Psoas muscle (tissue), 8 donors: ENCODE results near the gene ARHGAP42. TPM values are rescaled to one million over a fixed set of nuclear protein-coding genes. Genes with fewer than 3 reads are reported as not detected.

Experiments
- ATAC-seq, 4 donors: fragments of 200-7000 bp; cut with Tn5 transposase; one replicate each; pipeline ENCODE4 v1.9.1; 2020; ENCODE audit warnings: moderate library complexity in 3 of 4, mild to moderate bottlenecking in 2 of 4
- DNase-seq, 2 donors: peaks; one replicate each; pipeline ENCODE4 v3.0.0-alpha.2; 2020
- H3K27ac ChIP-seq: fragments of 200-600 bp; one replicate; pipeline ENCODE4 v1.8.0; 2022
- H3K27me3 ChIP-seq, 3 donors: fragments of 200-600 bp in 1 of 3; one replicate each; pipeline versions ENCODE4 v1.6.1 to v1.8.0; 2013 to 2022; ENCODE audit warnings: low read length in 2 of 3, mild to moderate bottlenecking in 2 of 3, moderate library complexity in 1 of 3; ENCODE audit not compliant: insufficient read depth in 3 of 3
- H3K36me3 ChIP-seq, 2 donors: fragments of 200-600 bp in 1 of 2; one replicate each; pipeline versions ENCODE4 v1.6.1 to v1.8.0; 2013 to 2022; ENCODE audit warnings: low read depth in 1 of 2, mild to moderate bottlenecking in 1 of 2, moderate library complexity in 1 of 2; ENCODE audit not compliant: insufficient read depth in 1 of 2
- H3K4me1 ChIP-seq: fragments of 200-600 bp; one replicate; pipeline ENCODE4 v1.8.0; 2022
- H3K4me3 ChIP-seq: fragments of 200-600 bp; one replicate; pipeline ENCODE4 v1.8.0; 2022; ENCODE audit warnings: mild to moderate bottlenecking
- H3K9me3 ChIP-seq: fragments of 200-600 bp; one replicate; pipeline ENCODE4 v1.8.0; 2022
- WGBS, 3 donors: extraction: QIAGEN DNeasy Blood & Tissue Kit; methylation state at CpG; one replicate each; pipeline versions ENCODE4 v1.1.6 to v1.1.7; 2013; 5-methylcytosine and 5-hydroxymethylcytosine counted together
- intact Hi-C, 2 donors: fragments of 100-400 bp; cut with DNase I; formaldehyde crosslinking; loops; one replicate each; pipeline versions ENCODE4 v1.11.0 to v1.14.2; 2022
- polyA plus RNA-seq, 3 donors: library from polyadenylated mRNA; stranded (reverse); fragments of 200-250 nt; gene quantifications; one replicate each; pipeline ENCODE4 v1.2.3, GENCODE V29; 2013
- total RNA-seq, 4 donors: library from RNA; stranded (reverse); fragmentation: NEBNext Ultra II Directional in 2 of 4; extraction: Animal tissue kit (Norgen Biotek cat#: 25700) in 2 of 4; gene quantifications; one replicate each; pipeline versions ENCODE4 v1.2.1 to v1.2.4, GENCODE V29; 2021 to 2023
- TF ChIP-seq, protein P1 (sequence below): fragments of 200-600 bp; IDR thresholded peaks from one replicate; pipeline ENCODE4 v1.8.0; 2022; ENCODE audit warnings: antibody characterized with exemption
- donor health status: healthy with polysubstance abuse.
- donor health status: DM: no; HTN: no; CAD: no; lungs with moderate emphysema.
- donor health status: Bipolar disorder and iron deficiency.
- donor health status: healthy.
- donor health status: DM: yes; HTN: yes; CAD: no.
- donor health status: DM: no; HTN: no; CAD: no.
- donor health status: DM: no; HTN: no; CAD: no.
- donor health status: DM: yes; HTN: yes; CAD: no.

The ARHGAP42 gene
- total and polyA plus RNA-seq, 7 donors: 3.8 to 12.3 (median 7.2) TPM

DNA sequence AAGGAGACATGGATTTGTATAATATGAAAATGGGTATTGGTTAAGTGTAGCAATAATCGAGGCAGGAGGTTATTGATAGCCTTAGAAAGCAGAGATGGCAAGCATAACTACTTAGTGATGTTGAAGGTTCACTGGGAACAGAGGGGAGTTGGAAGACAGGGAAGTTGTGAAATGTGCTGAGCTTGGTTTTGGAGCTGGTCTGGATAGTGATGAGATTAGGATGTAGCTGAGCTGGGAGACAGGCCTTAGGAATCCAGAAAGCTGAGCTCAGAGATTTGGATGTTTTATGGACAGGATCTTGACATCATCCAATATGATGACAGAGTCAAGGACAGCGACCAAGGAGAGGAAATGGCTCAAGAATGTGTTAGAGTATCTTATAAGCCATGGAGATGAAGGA, 113.1 kb downstream of the ARHGAP42 start:
- no peaks in the 10 kb centered on the region for H3K4me1 ChIP-seq
- no peak overlapping the region for H3K4me3 ChIP-seq
- no peak for DNase-seq
- intact Hi-C loops: no loop called here
- no peaks in the 10 kb centered on the region for H3K27me3 ChIP-seq
- ATAC-seq: peak in 1 of 4 donors; percentile 57
- no peak overlapping the region for H3K27ac ChIP-seq
- WGBS, 3 donors: 75 to 83% (median 79%) methylated on average over 2 of the region's 2 CpGs
- TF ChIP-seq, protein P1, sequence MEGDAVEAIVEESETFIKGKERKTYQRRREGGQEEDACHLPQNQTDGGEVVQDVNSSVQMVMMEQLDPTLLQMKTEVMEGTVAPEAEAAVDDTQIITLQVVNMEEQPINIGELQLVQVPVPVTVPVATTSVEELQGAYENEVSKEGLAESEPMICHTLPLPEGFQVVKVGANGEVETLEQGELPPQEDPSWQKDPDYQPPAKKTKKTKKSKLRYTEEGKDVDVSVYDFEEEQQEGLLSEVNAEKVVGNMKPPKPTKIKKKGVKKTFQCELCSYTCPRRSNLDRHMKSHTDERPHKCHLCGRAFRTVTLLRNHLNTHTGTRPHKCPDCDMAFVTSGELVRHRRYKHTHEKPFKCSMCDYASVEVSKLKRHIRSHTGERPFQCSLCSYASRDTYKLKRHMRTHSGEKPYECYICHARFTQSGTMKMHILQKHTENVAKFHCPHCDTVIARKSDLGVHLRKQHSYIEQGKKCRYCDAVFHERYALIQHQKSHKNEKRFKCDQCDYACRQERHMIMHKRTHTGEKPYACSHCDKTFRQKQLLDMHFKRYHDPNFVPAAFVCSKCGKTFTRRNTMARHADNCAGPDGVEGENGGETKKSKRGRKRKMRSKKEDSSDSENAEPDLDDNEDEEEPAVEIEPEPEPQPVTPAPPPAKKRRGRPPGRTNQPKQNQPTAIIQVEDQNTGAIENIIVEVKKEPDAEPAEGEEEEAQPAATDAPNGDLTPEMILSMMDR: no peak
- no peaks in the 10 kb centered on the region for H3K36me3 ChIP-seq
- no peaks in the 10 kb centered on the region for H3K9me3 ChIP-seq

DNA sequence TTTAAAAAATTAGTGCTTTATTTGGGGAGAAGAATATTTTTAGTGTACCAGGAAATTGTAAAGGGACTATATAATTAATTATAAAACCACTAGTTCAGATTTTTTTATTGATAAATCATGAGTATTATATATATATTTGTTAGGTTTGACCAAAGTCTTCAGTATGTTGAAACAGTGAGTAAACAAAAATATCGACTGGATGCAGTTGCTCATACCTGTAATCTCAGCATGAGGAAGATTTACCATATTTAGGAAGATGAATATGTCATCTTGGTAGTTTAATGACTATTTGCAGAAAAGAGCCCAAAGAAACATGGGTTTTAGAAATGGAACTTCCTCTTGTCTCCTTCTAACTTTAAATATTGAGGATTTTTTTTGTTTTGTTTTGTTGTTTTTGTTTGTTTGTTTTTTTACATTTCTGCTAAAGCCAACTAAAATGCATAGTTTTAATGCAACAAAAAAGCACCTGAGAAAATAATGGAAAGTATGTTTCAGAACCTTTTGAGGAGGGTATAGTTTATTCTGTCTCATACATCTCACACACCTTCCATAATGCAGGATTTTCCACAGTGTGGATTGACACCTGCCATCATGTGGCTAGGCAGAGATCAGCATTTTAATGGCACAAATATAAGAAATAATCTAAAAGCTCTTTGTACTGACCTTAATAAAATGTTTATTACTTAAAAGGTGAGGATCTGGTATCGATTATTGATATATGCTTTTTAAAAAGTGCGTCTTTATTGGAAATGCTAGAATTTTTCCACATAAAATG, 114.3 kb downstream of the ARHGAP42 start:
- Histone ChIP-seq H3K36me3 (no peaks in the 10 kb centered on the region), H3K27me3 (no peaks in the 10 kb centered on the region), H3K9me3 (no peaks in the 10 kb centered on the region), H3K4me3 (no peak overlapping the region), H3K4me1 (no peaks in the 10 kb centered on the region), H3K27ac (no peak overlapping the region)
- TF ChIP-seq, protein P1: no peak
- no peak for ATAC-seq
- DNase-seq: no peak
- WGBS, 3 donors: 95 to 100% (median 96%) methylated on average over 3 of the region's 3 CpGs
- intact Hi-C loops: no loop called here

DNA sequence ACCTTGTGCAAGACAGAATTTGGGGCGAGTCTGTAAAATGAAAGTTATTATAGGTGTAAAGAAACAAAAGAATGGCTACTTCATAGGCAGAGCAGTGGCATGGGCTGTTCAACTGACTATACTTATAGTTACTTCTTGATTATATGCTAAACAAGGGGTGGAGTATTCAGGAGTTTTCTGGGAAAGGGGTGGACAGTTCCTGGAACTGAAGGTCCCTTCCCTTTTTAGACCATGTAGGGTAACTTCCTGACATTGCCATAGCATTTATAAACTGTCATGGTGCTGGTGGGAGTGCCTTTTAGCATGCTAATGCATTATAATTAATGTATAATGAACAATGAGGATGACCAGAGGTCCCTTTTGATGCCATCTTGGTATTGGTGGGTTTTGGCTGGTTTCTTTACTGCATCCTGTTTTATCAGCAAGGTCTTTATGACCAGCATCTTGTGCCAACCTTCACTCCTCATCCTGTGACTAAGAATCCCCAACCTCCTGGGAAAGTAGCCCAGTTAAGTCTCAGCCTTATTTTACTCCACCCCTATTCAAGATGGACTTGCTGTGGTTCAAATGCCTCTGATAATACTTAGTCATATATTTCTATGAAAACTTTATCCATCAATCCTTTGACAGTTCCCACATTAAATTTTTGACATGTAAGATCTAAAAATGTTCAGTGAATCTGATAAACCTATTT, 118.6 kb downstream of the ARHGAP42 start:
- 97 to 100% (median 97%) methylated on average over 1 of the region's 1 CpG for WGBS, 3 donors
- Histone ChIP-seq H3K4me1 (no peaks in the 10 kb centered on the region), H3K36me3 (no peaks in the 10 kb centered on the region), H3K27me3 (no peaks in the 10 kb centered on the region), H3K4me3 (no peak overlapping the region), H3K27ac (peak overlapping the region; percentile 19), H3K9me3 (no peaks in the 10 kb centered on the region)
- DNase-seq (no peak), ATAC-seq (peak; percentile 51 to 79 (median 72))
- TF ChIP-seq, protein P1: no peak
- intact Hi-C loops: no loop called here

DNA sequence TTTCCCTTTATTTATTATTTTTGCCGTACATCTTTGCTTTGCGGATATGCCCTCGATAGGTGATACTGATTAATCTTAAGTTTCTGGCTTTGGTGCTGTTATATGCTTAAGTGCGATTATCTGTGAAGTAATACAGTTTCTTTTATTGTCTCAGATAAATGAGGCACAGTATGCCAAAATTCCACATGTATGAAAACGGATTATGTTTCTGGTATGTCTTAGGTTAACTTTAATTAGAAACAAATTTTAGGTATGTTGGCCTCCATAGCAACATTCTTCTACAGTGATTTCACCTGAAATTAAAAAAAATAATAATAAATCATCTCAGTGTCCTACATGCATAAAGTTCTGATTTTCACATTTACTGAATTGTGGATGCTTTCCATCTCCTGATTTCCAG, 119.2 kb downstream of the ARHGAP42 start:
- ATAC-seq: no peak
- TF ChIP-seq, protein P1: no peak
- no peaks in the 10 kb centered on the region for H3K4me1 ChIP-seq
- H3K4me3 ChIP-seq: no peak overlapping the region
- intact Hi-C loops: no loop called here
- WGBS, 3 donors: 55 to 68% (median 61%) methylated on average over 5 of the region's 5 CpGs
- H3K9me3 ChIP-seq: no peaks in the 10 kb centered on the region
- no peak for DNase-seq
- H3K36me3 ChIP-seq: no peaks in the 10 kb centered on the region
- H3K27me3 ChIP-seq: no peaks in the 10 kb centered on the region
- no peak overlapping the region for H3K27ac ChIP-seq
